Body of pancreas (tissue), 4 donors: ENCODE measurements around the gene MRGPRG. TPM values are rescaled to one million over a fixed set of nuclear protein-coding genes. Genes with fewer than 3 reads are reported as not detected.

Experiments used
- ATAC-seq: fragments of 150-250 bp; one replicate; pipeline ENCODE4 v1.9.1; 2016
- DNase-seq, 4 donors: peaks; one replicate each; pipeline ENCODE4 v3.0.0-alpha.2; 2019
- H3K27ac ChIP-seq, 4 donors: fragments of 200-600 bp; sonication (generic); 1 replicate in 3 of 4; 2 replicates in 1 of 4; pipeline versions ENCODE4 v1.5.1 to v1.6.1; 2016 to 2019; ENCODE audit warnings: mild to moderate bottlenecking in 1 of 4, mixed read lengths in 1 of 4, moderate library complexity in 1 of 4
- H3K27me3 ChIP-seq, 2 donors: fragments of 200-600 bp; sonication (generic); one replicate each; pipeline ENCODE4 v1.6.0; 2016; ENCODE audit warnings: mild to moderate bottlenecking in 1 of 2
- H3K36me3 ChIP-seq, 2 donors: fragments of 200-600 bp; sonication (generic); replicated peaks in 1 of 2; 2 replicates each; pipeline ENCODE4 v1.5.1; 2016; ENCODE audit warnings: low read depth in 2 of 2; ENCODE audit not compliant: insufficient read depth in 1 of 2
- H3K4me1 ChIP-seq: fragments of 200-600 bp; sonication (generic); one replicate; pipeline ENCODE4 v1.6.0; 2016
- H3K4me3 ChIP-seq, 2 donors: fragments of 200-600 bp; sonication (generic); 1 replicate in 1 of 2; 2 replicates in 1 of 2; pipeline ENCODE4 v1.5.1; 2016 to 2019
- H3K9me3 ChIP-seq, 3 donors: fragments of 200-600 bp; sonication (generic); 1 replicate in 2 of 3; 2 replicates in 1 of 3; pipeline ENCODE4 v1.5.1; 2016
- POLR2A ChIP-seq, 3 donors: fragments of 450-650 bp; IDR thresholded peaks; one replicate each; pipeline ENCODE4 v1.6.1; 2016; ENCODE audit warnings: antibody characterized with exemption in 3 of 3, mild to moderate bottlenecking in 2 of 3
- WGBS, 2 donors: methylation state at CpG; one replicate each; pipeline ENCODE4 v1.1.5; 2017; 5-methylcytosine and 5-hydroxymethylcytosine counted together
- intact Hi-C: fragments of 100-400 bp; cut with DNase I; formaldehyde crosslinking; loops from one replicate; pipeline ENCODE4 v1.15.1; 2023
- total RNA-seq, 2 donors: library from RNA; depleted of rRNA; stranded (reverse); fragments of >200 nt; gene quantifications; one replicate each; pipeline ENCODE4 v1.1.0, GENCODE V29; 2016
- TF ChIP-seq, protein P1 (sequence below), 7 experiments: fragments of 450-650 bp in 4 of 7; fragments of 200-600 bp in 3 of 7; sonication (generic) in 3 of 7; IDR thresholded peaks; one replicate each; pipeline ENCODE4 v1.5.1; 2016 to 2019; ENCODE audit warnings: antibody characterized with exemption in 7 of 7

Gene MRGPRG
- total RNA-seq, 2 donors from 2014 or later, result not detected

DNA sequence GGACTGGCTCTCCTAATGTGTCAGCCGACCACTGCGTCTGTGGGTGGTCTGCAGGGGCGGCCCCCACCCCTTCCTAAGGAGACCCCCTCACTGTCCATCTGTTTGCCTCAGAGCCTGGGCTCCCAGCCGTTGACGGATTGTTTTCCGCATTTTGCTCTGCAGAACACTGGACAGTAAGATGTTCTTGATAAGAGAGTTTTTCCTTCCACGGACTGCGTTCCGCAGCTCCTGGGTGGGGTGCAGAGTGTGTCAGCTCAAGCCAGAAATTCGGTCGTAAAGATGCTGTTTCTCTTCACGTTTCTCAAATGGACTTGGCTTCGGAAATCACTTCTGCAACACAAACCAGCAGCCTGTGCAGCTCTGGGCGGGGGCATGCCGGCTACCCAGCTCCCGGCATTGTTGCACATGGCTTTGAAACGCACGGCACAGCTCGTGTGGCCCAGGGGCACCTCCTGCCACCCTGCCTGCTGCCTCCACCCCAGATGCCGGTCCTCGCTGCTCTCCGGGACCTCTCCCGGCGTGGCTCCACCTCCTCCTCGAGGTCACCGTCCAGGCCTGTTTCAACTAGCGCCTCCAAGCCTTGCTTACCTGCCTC lies 2.9 kb upstream of the MRGPRG start:
- Histone ChIP-seq H3K27me3 (no peaks in the 10 kb centered on the region), H3K4me1 (no peaks in the 10 kb centered on the region), H3K4me3 (no peak overlapping the region), H3K9me3 (no peaks in the 10 kb centered on the region), H3K27ac (no peak overlapping the region), H3K36me3 (no peaks in the 10 kb centered on the region)
- no peak for DNase-seq
- ATAC-seq, result no peak
- WGBS, 2 donors, result 44 to 50% methylated on average over 19 to 27 of the region's 27 CpGs
- no peak for TF ChIP-seq POLR2A (IDR thresholded peaks at IDR 0.05)
- TF ChIP-seq, protein P1, sequence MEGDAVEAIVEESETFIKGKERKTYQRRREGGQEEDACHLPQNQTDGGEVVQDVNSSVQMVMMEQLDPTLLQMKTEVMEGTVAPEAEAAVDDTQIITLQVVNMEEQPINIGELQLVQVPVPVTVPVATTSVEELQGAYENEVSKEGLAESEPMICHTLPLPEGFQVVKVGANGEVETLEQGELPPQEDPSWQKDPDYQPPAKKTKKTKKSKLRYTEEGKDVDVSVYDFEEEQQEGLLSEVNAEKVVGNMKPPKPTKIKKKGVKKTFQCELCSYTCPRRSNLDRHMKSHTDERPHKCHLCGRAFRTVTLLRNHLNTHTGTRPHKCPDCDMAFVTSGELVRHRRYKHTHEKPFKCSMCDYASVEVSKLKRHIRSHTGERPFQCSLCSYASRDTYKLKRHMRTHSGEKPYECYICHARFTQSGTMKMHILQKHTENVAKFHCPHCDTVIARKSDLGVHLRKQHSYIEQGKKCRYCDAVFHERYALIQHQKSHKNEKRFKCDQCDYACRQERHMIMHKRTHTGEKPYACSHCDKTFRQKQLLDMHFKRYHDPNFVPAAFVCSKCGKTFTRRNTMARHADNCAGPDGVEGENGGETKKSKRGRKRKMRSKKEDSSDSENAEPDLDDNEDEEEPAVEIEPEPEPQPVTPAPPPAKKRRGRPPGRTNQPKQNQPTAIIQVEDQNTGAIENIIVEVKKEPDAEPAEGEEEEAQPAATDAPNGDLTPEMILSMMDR (IDR thresholded peaks at IDR 0.05), result no peak
- intact Hi-C loops, result no loop called here

DNA sequence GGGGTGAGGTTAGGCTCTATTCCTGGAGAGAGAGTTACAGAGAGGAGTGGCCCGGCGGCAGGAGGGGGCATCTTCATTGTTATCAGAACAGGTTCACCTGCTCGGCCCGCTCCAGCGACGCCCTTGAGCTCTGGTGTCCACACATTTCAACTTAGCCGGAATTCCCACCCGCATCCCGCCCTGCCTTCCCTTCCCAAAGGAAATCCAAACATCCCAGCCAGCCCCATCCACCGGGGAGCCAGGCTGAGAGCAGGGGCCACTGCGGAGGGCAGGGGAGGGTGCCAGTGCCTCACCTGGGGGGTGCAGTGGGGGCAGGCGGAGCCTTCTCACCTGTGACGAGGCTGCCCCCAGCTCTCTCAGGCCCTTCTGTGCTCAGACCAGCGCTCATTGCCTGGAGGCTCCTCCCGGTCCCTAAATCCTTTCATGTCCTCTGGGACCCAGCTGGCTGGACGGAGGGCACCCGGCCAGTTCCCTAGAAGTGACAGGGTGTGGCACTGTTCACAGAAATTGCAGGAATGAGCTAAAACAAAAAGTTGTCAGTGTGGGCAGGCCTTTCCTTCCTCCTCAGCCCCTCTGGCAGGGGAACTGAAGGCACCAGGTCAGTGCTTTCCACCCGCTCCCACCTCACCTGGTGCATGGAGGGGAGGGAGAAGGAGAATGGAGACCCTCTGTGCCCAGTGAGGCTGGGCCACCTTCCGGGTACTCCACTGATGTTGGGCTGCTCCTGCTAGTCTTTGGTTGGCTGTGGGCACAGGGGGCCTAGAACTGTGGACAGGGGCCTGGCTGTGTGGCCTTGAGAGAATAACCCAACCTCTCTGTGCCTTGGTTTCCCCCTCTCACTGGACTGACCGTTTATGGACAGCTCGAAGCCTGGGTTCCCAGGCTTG lies 2.2 kb upstream of the MRGPRG start:
- ATAC-seq (no peak), DNase-seq (peak in 1 of 4 donors; percentile 10)
- Histone ChIP-seq H3K27me3 (no peaks in the 10 kb centered on the region), H3K9me3 (no peaks in the 10 kb centered on the region), H3K4me3 (no peak overlapping the region), H3K4me1 (no peaks in the 10 kb centered on the region), H3K36me3 (no peaks in the 10 kb centered on the region), H3K27ac (no peak overlapping the region)
- no peak for TF ChIP-seq POLR2A (IDR thresholded peaks at IDR 0.05)
- TF ChIP-seq, protein P1 (IDR thresholded peaks at IDR 0.05), result no peak
- intact Hi-C loops, result no loop called here
- WGBS, 2 donors, result 37 to 52% methylated on average over 4 to 21 of the region's 21 CpGs

GRCh38 chr11:3220101-3220500 lies 1.5 kb upstream of the MRGPRG start:
- TF ChIP-seq, protein P1 (IDR thresholded peaks at IDR 0.05), result no peak
- TF ChIP-seq POLR2A (IDR thresholded peaks at IDR 0.05), result no peak
- WGBS, 2 donors, result 43 to 45% methylated on average over 5 to 11 of the region's 11 CpGs
- ATAC-seq (no peak), DNase-seq (no peak)
- no peaks in the 10 kb centered on the region for H3K9me3 ChIP-seq
- intact Hi-C loops, result no loop called here
- no peaks in the 10 kb centered on the region for H3K36me3 ChIP-seq
- H3K27me3 ChIP-seq, result no peaks in the 10 kb centered on the region
- no peaks in the 10 kb centered on the region for H3K4me1 ChIP-seq
- H3K4me3 ChIP-seq, result no peak overlapping the region
- H3K27ac ChIP-seq, result no peak overlapping the region

GRCh38 chr11:3219281-3219892 lies 774 bp upstream of the MRGPRG start:
- Histone ChIP-seq H3K4me1 (no peaks in the 10 kb centered on the region), H3K4me3 (no peak overlapping the region), H3K9me3 (no peaks in the 10 kb centered on the region), H3K36me3 (no peaks in the 10 kb centered on the region), H3K27ac (no peak overlapping the region), H3K27me3 (no peaks in the 10 kb centered on the region)
- 52 to 67% methylated on average over 11 to 14 of the region's 14 CpGs for WGBS, 2 donors
- DNase-seq, result no peak
- no peak for ATAC-seq
- intact Hi-C loops, result no loop called here
- no peak for TF ChIP-seq POLR2A (IDR thresholded peaks at IDR 0.05)
- TF ChIP-seq, protein P1 (IDR thresholded peaks at IDR 0.05), result no peak
